H1 (cell line): Measurements from ENCODE around the gene LRRK1. TPM values are rescaled to one million over a fixed set of nuclear protein-coding genes. Genes with fewer than 3 reads are reported as not detected.

Experiments
- CBX5 ChIP-seq: fragments of 300-800, 300-1000 bp; sonication (generic); IDR thresholded peaks from 2 replicates; pipeline ENCODE4 v1.7.1; 2016; ENCODE audit warnings: antibody characterized with exemption, low read length, low read depth
- CREB1 ChIP-seq: IDR thresholded peaks from 2 replicates; pipeline ENCODE4 v1.6.1; 2012; ENCODE audit warnings: inconsistent platforms
- HDAC6 ChIP-seq: IDR thresholded peaks from one replicate; pipeline ENCODE4 v1.7.1; 2012; ENCODE audit warnings: low read depth, mild to moderate bottlenecking, inconsistent platforms, low read length, moderate library complexity
- RFX5 ChIP-seq: IDR thresholded peaks from 2 replicates; pipeline ENCODE4 v1.6.1; 2011; ENCODE audit warnings: low read depth, low read length, improper control_type of control experiment, borderline replicate concordance
- SP2 ChIP-seq: IDR thresholded peaks from 2 replicates; pipeline ENCODE4 v1.6.1; 2012; ENCODE audit warnings: mild to moderate bottlenecking, low read length, inconsistent platforms
- SUZ12 ChIP-seq: fragments of 200-600 bp; sonication (generic); IDR thresholded peaks from 2 replicates; pipeline ENCODE4 v1.6.1; 2012; ENCODE audit warnings: mild to moderate bottlenecking, inconsistent platforms, low read length, moderate library complexity, mixed read lengths
- TBP ChIP-seq: IDR thresholded peaks from 2 replicates; pipeline ENCODE4 v1.6.1; 2011; ENCODE audit warnings: low read depth, low read length, improper control_type of control experiment
- polyA plus RNA-seq, 7 experiments: library from polyadenylated mRNA; depleted of rRNA in 3 of 7; stranded (reverse) in 5 of 7; unstranded in 2 of 7; fragments of >200 nt in 5 of 7; fragments of 200-250 nt in 2 of 7; gene quantifications; 1 replicate in 5 of 7; 2 replicates in 1 of 7; 4 replicates in 1 of 7; pipeline versions ENCODE4 v1.2.1 to v1.2.3, GENCODE V29; 2011 to 2013; ENCODE audit warnings: missing spikeins in 2 of 7, mixed read lengths in 2 of 7
- total RNA-seq: library from RNA; stranded (reverse); fragmentation: NEBNext Ultra II Directional; extraction: Animal tissue kit (Norgen Biotek cat#: 25700); gene quantifications from 2 replicates; pipeline ENCODE4 v1.2.1, GENCODE V29; 2021
- TF ChIP-seq, protein P1 (sequence below): IDR thresholded peaks from 2 replicates; pipeline ENCODE4 v1.6.1; 2012; ENCODE audit warnings: inconsistent platforms
- TF ChIP-seq, protein P2 (sequence below): IDR thresholded peaks from 2 replicates; pipeline ENCODE4 v1.6.1; 2011; ENCODE audit warnings: low read depth, mild to moderate bottlenecking, low read length; ENCODE audit not compliant: insufficient read depth

LRRK1 gene
- total and polyA plus RNA-seq, 2 of the 8 experiments (the other 6 are each of a cell fraction or from before 2014, with no cell fraction given), result 1.2 to 3.6 TPM

DNA sequence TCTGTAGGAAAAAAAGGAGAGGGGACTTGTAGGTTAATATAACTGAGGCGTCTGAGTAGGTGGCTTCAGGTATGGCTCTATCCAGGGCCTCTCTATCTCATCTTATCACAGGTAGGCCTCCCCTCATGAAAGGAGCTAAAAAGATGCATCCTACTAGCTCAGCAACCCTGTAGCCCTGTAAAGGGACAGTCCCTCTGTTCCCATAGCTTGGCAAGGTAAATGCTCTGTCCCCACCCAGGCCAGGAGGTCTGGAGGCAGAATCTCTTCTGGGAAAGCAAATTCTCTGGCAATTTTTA lies 197.5 kb downstream of the LRRK1 start (continued):
- TF ChIP-seq CBX5 (no peak), SUZ12 (no peak), SP2 (no peak), TBP (no peak), CREB1 (no peak), HDAC6 (no peak), RFX5 (no peak)
- TF ChIP-seq, protein P1, sequence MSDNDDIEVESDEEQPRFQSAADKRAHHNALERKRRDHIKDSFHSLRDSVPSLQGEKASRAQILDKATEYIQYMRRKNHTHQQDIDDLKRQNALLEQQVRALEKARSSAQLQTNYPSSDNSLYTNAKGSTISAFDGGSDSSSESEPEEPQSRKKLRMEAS, result no peak
- TF ChIP-seq, protein P2, sequence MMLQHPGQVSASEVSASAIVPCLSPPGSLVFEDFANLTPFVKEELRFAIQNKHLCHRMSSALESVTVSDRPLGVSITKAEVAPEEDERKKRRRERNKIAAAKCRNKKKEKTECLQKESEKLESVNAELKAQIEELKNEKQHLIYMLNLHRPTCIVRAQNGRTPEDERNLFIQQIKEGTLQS, result no peak
